Stimulated activated CD8-positive, alpha-beta memory T cell treated with anti-CD3 and anti-CD28 coated beads, Interleukin-7, amount 100 ng/mL, for 4 hours (primary cell): ENCODE results near the gene GPATCH1.
"Not testable (repeated sequence)": the region's sequence is repeated elsewhere in the genome, so short reads cannot be mapped to it uniquely, and the experiment has no call there.

ENCODE experiments used
- DNase-seq, 2 donors: peaks; one replicate each; pipeline ENCODE4 v3.0.0-alpha.2; 2020; ENCODE audit warnings: low read depth in 2 of 2

GPATCH1 gene

GRCh38 chr19:33080761-33081681 is at the start of gene GPATCH1:
GPATCH1 (plus strand) TSS chr19:33081181; CDS start chr19:33081194, 13 bp downstream.
- DNase-seq = peak; percentile 63 to 74

- no peak for DNase-seq
Measured at GRCh38 chr19:33032218-33032781, 48.7 kb upstream of the GPATCH1 start.

- no peak for DNase-seq
Measured at GRCh38 chr19:33035461-33035860, 45.5 kb upstream of the GPATCH1 start.

GRCh38 chr19:33036370-33037167 is 44.4 kb upstream of the GPATCH1 start:
- DNase-seq = not testable (repeated sequence)

- not testable (repeated sequence) for DNase-seq
Measured at GRCh38 chr19:33037168-33038025, 43.6 kb upstream of the GPATCH1 start.

GRCh38 chr19:33039108-33039599 is 41.8 kb upstream of the GPATCH1 start:
- DNase-seq = no peak

- DNase-seq = no peak
Measured at GRCh38 chr19:33039815-33040214, 41.2 kb upstream of the GPATCH1 start.

- no peak for DNase-seq
Measured at GRCh38 chr19:33040994-33041827, 39.8 kb upstream of the GPATCH1 start.

- not testable (repeated sequence) for DNase-seq
Measured at GRCh38 chr19:33041828-33042160, 39.2 kb upstream of the GPATCH1 start.

- no peak for DNase-seq
Measured at GRCh38 chr19:33047422-33047821, 33.6 kb upstream of the GPATCH1 start.

GRCh38 chr19:33048806-33049676 is 31.9 kb upstream of the GPATCH1 start:
- DNase-seq = no peak

GRCh38 chr19:33050110-33050509 is 30.9 kb upstream of the GPATCH1 start:
- no peak for DNase-seq

- DNase-seq = no peak
Measured at GRCh38 chr19:33052352-33052972, 28.5 kb upstream of the GPATCH1 start.

GRCh38 chr19:33054623-33055022 is 26.4 kb upstream of the GPATCH1 start:
- DNase-seq = no peak

- no peak for DNase-seq
Measured at GRCh38 chr19:33055718-33056117, 25.3 kb upstream of the GPATCH1 start.

GRCh38 chr19:33060586-33060985 is 20.4 kb upstream of the GPATCH1 start:
- DNase-seq = no peak

- DNase-seq = no peak
Measured at GRCh38 chr19:33062902-33063301, 18.1 kb upstream of the GPATCH1 start.

- DNase-seq = no peak
Measured at GRCh38 chr19:33063356-33063752, 17.6 kb upstream of the GPATCH1 start.
